ENCODE measurements around the gene DNAJC3.
"Not testable (repeated sequence)": the region's sequence is repeated elsewhere in the genome, so short reads cannot be mapped to it uniquely, and the experiment has no call there.

The DNAJC3 gene

GRCh38 chr13:95676105-95676761 lies 706 bp upstream of the DNAJC3 start:
- no peak for DNase-seq

- no peak for DNase-seq
These were observed 776 bp downstream of the DNAJC3 start for GRCh38 chr13:95677564-95678266.

- DNase-seq, result no peak
These were observed 2.0 kb downstream of the DNAJC3 start for GRCh38 chr13:95678967-95679366.

- no peak for DNase-seq
These were observed 2.8 kb downstream of the DNAJC3 start for GRCh38 chr13:95679722-95680121.

GRCh38 chr13:95684418-95684817 lies 7.5 kb downstream of the DNAJC3 start:
- no peak for DNase-seq

- not testable (repeated sequence) for DNase-seq
These were observed 8.0 kb downstream of the DNAJC3 start for GRCh38 chr13:95684960-95685359.

- DNase-seq, result no peak
These were observed 12.6 kb downstream of the DNAJC3 start for GRCh38 chr13:95689582-95689926.

- not testable (repeated sequence) for DNase-seq
These were observed 14.0 kb downstream of the DNAJC3 start for GRCh38 chr13:95690986-95691385.

- DNase-seq, result no peak
These were observed 20.2 kb downstream of the DNAJC3 start for GRCh38 chr13:95697052-95697680.

GRCh38 chr13:95698047-95698749 lies 21.3 kb downstream of the DNAJC3 start:
- no peak for DNase-seq

- no peak for DNase-seq
These were observed 26.6 kb downstream of the DNAJC3 start for GRCh38 chr13:95703576-95703975.

- DNase-seq, result no peak
These were observed 27.6 kb downstream of the DNAJC3 start for GRCh38 chr13:95704510-95704909.

- DNase-seq, result no peak
These were observed 29.4 kb downstream of the DNAJC3 start for GRCh38 chr13:95706356-95706755.

GRCh38 chr13:95707035-95707434 lies 30.1 kb downstream of the DNAJC3 start:
- no peak for DNase-seq

- DNase-seq, result no peak
These were observed 30.8 kb downstream of the DNAJC3 start for GRCh38 chr13:95707442-95708390.

- no peak for DNase-seq
These were observed 31.4 kb downstream of the DNAJC3 start for GRCh38 chr13:95708391-95708774.

GRCh38 chr13:95708811-95709500 lies 32.0 kb downstream of the DNAJC3 start:
- DNase-seq, result no peak

GRCh38 chr13:95710313-95710712 lies 33.4 kb downstream of the DNAJC3 start:
- DNase-seq, result no peak

- DNase-seq, result not testable (repeated sequence)
These were observed 35.9 kb downstream of the DNAJC3 start for GRCh38 chr13:95712846-95713245.

- DNase-seq, result no peak
These were observed 36.7 kb downstream of the DNAJC3 start for GRCh38 chr13:95713651-95714050.

GRCh38 chr13:95714142-95714832 lies 37.3 kb downstream of the DNAJC3 start:
- no peak for DNase-seq
